SH-SY5Y (cell line): ENCODE data around the gene CLCC1.

Experiments used
- GATA2 ChIP-seq: IDR thresholded peaks from 2 replicates; pipeline ENCODE4 v1.6.1; 2011; ENCODE audit warnings: mild to moderate bottlenecking, low read depth, low read length
- GATA3 ChIP-seq: IDR thresholded peaks from 2 replicates; pipeline ENCODE4 v1.6.1; 2011; ENCODE audit warnings: low read depth, mild to moderate bottlenecking, low read length, moderate library complexity

DNA sequence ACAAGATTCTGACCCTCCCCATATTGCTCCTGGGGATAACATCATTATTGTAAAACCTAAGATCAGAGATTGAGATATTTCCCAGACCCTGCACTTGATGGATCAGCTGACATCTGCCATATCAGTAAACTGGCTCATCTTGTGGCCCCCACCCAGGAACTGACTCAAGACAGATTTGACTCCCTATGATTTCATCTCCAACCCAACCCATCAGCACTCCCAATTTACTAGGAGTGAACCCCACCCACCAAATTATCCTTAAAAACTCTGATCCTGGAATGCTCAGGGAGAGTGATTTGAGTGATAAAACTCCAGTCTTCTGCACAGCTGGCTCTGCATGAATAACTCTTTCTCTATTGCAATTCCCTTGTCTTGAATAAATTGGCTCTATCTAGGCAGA lies 6.1 kb upstream of the CLCC1 start:
- TF ChIP-seq GATA3 = no peak
- TF ChIP-seq GATA2 = no peak
